ENCODE data around the gene PABPC1L. TPM values are rescaled to one million over a fixed set of nuclear protein-coding genes. Genes with fewer than 3 reads are reported as not detected.
A peak's percentile ranks its signal among the peaks of the same experiment; 100 is the strongest.

The PABPC1L gene
- total and polyA plus RNA-seq, 2 of the 13 experiments (the other 11 are each of a cell fraction or from before 2014, with no cell fraction given) = 30.8 to 252 TPM

DNA sequence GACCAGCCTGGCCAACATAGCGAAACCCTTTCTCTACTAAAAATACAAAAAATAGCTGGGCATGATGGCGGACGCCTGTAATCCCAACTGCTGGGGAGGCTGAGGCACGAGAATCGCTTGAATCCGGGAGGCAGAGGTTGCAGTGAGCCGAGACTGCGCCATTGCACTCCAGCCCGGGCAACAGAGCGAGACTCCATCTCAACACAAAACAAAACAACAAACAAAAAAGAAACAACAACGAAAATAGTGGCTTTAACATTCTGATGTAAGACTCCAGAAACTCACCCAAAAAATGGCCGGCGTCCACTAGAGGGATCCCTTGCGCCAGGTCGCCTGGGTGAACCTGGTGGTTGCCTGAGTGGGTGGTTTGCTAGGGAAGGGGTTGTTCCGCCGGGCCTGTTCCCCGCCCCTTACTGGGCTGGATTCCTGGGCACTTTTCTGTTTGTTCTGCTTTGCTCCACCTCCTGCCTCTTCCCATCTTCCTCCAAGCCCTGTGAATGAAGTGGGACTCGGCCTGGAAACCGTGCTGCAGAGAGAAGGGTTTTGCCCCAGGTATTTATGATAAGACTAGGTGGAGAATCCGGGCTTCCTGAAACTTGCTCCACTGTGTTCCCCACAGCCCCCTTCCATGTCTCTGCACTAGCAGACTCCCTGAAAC lies 1.5 kb downstream of the PABPC1L start (continued):
- TF ChIP-seq ELF4 (CRISPR knock-in tag; IDR thresholded peaks at IDR 0.05; ENCODE audit: borderline replicate concordance) (no peak; the same call in 1 of the 2 replicates), ZNF792 (CRISPR knock-in tag; IDR thresholded peaks at IDR 0.05) (no peak; the same call in 1 of the 2 replicates), ZSCAN12 (CRISPR knock-in tag; IDR thresholded peaks at IDR 0.05) (no peak), ZFP36L2 (CRISPR knock-in tag; IDR thresholded peaks at IDR 0.05) (no peak), FOXK1 (CRISPR knock-in tag; IDR thresholded peaks at IDR 0.05; ENCODE audit: borderline replicate concordance, low read depth) (peak; percentile 60), ZNF282 (IDR thresholded peaks at IDR 0.05; ENCODE audit: partially characterized antibody) (no peak), NFE2 (CRISPR knock-in tag; IDR thresholded peaks at IDR 0.05) (no peak), RXRB (CRISPR knock-in tag; IDR thresholded peaks at IDR 0.05; ENCODE audit: borderline replicate concordance) (peak; percentile 73; the same call in 1 of the 2 replicates), TOE1 (CRISPR knock-in tag; IDR thresholded peaks at IDR 0.05) (no peak), KAT8 (CRISPR knock-in tag; IDR thresholded peaks at IDR 0.05) (peak; percentile 81), SIX4 (CRISPR knock-in tag; IDR thresholded peaks at IDR 0.05) (no peak), CCAR2 (optimal IDR thresholded peaks at IDR 0.05; ENCODE audit: low read depth, low read length) (no peak), ZNF7 (CRISPR knock-in tag; IDR thresholded peaks at IDR 0.05) (no peak; the same call in 1 of the 2 replicates), NR2F6 (IDR thresholded peaks at IDR 0.05) (peak; percentile 53), NR2F6 (CRISPR knock-in tag; IDR thresholded peaks at IDR 0.05) (peak; percentile 87), ZNF383 (CRISPR knock-in tag; IDR thresholded peaks at IDR 0.05; ENCODE audit: borderline replicate concordance) (no peak)
- TF ChIP-seq, protein P1, sequence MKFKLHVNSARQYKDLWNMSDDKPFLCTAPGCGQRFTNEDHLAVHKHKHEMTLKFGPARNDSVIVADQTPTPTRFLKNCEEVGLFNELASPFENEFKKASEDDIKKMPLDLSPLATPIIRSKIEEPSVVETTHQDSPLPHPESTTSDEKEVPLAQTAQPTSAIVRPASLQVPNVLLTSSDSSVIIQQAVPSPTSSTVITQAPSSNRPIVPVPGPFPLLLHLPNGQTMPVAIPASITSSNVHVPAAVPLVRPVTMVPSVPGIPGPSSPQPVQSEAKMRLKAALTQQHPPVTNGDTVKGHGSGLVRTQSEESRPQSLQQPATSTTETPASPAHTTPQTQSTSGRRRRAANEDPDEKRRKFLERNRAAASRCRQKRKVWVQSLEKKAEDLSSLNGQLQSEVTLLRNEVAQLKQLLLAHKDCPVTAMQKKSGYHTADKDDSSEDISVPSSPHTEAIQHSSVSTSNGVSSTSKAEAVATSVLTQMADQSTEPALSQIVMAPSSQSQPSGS (CRISPR knock-in tag; IDR thresholded peaks at IDR 0.05) = peak; percentile 78; the same call in 1 of the 2 replicates
- TF ChIP-seq, protein P2, sequence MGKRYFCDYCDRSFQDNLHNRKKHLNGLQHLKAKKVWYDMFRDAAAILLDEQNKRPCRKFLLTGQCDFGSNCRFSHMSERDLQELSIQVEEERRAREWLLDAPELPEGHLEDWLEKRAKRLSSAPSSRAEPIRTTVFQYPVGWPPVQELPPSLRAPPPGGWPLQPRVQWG (CRISPR knock-in tag; IDR thresholded peaks at IDR 0.05; ENCODE audit: borderline replicate concordance, low read depth) = no peak
- TF ChIP-seq, protein P3, sequence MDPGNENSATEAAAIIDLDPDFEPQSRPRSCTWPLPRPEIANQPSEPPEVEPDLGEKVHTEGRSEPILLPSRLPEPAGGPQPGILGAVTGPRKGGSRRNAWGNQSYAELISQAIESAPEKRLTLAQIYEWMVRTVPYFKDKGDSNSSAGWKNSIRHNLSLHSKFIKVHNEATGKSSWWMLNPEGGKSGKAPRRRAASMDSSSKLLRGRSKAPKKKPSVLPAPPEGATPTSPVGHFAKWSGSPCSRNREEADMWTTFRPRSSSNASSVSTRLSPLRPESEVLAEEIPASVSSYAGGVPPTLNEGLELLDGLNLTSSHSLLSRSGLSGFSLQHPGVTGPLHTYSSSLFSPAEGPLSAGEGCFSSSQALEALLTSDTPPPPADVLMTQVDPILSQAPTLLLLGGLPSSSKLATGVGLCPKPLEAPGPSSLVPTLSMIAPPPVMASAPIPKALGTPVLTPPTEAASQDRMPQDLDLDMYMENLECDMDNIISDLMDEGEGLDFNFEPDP (CRISPR knock-in tag; conservative IDR thresholded peaks at IDR 0.05) = no peak
- TF ChIP-seq, protein P4, sequence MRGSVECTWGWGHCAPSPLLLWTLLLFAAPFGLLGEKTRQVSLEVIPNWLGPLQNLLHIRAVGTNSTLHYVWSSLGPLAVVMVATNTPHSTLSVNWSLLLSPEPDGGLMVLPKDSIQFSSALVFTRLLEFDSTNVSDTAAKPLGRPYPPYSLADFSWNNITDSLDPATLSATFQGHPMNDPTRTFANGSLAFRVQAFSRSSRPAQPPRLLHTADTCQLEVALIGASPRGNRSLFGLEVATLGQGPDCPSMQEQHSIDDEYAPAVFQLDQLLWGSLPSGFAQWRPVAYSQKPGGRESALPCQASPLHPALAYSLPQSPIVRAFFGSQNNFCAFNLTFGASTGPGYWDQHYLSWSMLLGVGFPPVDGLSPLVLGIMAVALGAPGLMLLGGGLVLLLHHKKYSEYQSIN (CRISPR knock-in tag; IDR thresholded peaks at IDR 0.05; ENCODE audit: borderline replicate concordance) = no peak
- TF ChIP-seq, protein P5, sequence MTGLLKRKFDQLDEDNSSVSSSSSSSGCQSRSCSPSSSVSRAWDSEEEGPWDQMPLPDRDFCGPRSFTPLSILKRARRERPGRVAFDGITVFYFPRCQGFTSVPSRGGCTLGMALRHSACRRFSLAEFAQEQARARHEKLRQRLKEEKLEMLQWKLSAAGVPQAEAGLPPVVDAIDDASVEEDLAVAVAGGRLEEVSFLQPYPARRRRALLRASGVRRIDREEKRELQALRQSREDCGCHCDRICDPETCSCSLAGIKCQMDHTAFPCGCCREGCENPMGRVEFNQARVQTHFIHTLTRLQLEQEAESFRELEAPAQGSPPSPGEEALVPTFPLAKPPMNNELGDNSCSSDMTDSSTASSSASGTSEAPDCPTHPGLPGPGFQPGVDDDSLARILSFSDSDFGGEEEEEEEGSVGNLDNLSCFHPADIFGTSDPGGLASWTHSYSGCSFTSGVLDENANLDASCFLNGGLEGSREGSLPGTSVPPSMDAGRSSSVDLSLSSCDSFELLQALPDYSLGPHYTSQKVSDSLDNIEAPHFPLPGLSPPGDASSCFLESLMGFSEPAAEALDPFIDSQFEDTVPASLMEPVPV (CRISPR knock-in tag; IDR thresholded peaks at IDR 0.05) = no peak; the same call in none of the 2 replicates
- TF ChIP-seq, protein P6, sequence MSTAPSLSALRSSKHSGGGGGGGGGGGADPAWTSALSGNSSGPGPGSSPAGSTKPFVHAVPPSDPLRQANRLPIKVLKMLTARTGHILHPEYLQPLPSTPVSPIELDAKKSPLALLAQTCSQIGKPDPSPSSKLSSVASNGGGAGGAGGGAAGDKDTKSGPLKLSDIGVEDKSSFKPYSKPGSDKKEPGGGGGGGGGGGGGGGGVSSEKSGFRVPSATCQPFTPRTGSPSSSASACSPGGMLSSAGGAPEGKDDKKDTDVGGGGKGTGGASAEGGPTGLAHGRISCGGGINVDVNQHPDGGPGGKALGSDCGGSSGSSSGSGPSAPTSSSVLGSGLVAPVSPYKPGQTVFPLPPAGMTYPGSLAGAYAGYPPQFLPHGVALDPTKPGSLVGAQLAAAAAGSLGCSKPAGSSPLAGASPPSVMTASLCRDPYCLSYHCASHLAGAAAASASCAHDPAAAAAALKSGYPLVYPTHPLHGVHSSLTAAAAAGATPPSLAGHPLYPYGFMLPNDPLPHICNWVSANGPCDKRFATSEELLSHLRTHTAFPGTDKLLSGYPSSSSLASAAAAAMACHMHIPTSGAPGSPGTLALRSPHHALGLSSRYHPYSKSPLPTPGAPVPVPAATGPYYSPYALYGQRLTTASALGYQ (CRISPR knock-in tag; IDR thresholded peaks at IDR 0.05) = peak; percentile 67

Measured in HepG2 (cell line).